ENCODE results near the gene RSPO4. TPM values are rescaled to one million over a fixed set of nuclear protein-coding genes. Genes with fewer than 3 reads are reported as not detected.

RSPO4 gene
- polyA plus RNA-seq, 10 donors = 0.11 to 0.95 (median 0.21) TPM; not detected in 2

- DNase-seq = peak in 2 of 3 donors; percentile 14 to 15
Observed at GRCh38 chr20:910870-911770, 91.0 kb downstream of the RSPO4 start.

DNA sequence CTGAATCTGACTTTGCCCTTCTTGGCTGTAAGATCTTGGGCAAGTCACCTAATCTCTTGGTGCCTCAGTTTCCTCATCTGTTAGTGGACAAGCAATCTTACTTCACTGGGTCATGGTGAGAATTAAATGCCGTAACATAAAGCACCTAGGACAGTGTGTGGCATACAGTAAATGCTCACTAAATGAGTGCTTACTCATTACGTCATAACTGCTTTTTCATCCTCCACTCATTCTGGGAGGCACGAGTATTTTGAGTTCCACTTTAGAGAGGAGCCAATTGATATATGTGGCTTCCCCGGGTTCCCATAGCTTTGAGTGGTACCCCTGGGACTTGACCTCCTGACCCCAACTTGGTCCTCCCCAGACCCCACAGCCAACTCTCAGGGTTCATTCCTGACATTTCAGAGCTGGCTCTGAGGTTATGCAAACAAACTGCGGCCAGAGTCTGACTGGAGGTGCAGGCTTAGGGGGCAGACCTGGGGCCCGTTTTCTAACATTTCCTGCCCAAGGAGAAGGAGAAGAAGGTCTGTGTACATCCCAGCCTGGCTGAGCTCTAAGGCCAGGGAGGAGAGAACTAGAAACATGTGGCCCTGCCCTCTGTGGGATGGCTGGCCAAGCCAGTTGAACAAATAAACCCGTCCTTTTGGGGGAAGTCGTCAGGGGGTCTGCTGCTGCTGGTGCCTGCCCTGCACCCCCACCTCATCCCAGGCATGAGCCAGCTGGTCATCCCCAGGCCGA is 91.8 kb downstream of the RSPO4 start:
- DNase-seq = peak in 1 of 3 donors; percentile 46

DNA sequence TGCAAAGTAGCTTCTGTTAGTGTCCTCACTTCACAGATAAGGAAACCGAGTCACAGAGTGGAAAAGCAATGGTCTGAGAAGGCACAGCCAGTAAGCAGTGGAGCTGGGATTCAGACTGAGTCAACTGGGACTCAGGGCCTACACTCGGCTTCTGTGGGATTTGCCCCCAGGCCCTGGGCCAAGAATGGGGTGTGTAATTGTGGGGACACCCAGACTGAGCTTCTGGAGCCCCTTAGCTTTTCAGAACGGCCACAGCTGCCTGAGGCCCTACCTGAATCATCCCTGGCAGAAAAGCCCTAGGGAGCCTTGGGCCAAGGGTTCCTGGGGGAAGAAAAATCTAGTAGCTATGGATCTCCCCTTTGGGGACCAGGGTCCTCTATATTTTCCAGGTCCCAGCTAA is 92.5 kb downstream of the RSPO4 start:
- no peak for DNase-seq

Other genes starting within 250 kb of the RSPO4 start
- under 1 TPM; 0.16 to 0.63 (median 0.37) TPM for gene SLC52A3, start 233.8 kb downstream of the RSPO4 start, polyA plus RNA-seq (ENCODE audit: insufficient read length in 10 of 10)
- 10 to 100 TPM in 6 of 10 donors, 1 to 10 TPM in 4; 8.3 to 21.4 (median 12.3) TPM for gene FAM110A, start 168.6 kb downstream of the RSPO4 start, polyA plus RNA-seq (ENCODE audit: insufficient read length in 10 of 10)
- under 1 TPM in 9 of 10 donors, not detected in 1; 0.03 to 0.18 (median 0.06) TPM for gene ANGPT4, start 86.0 kb downstream of the RSPO4 start, polyA plus RNA-seq (ENCODE audit: insufficient read length in 10 of 10)
- gene PSMF1, start 116.3 kb upstream of the RSPO4 start, polyA plus RNA-seq (ENCODE audit: insufficient read length in 10 of 10) = 100 to 1,000 TPM in 5 of 10 donors, 10 to 100 TPM in 5; 78.2 to 123 (median 98.1) TPM
- gene TMEM74B, start 182.7 kb upstream of the RSPO4 start, polyA plus RNA-seq (ENCODE audit: insufficient read length in 10 of 10) = 1 to 10 TPM; 2.0 to 5.0 (median 3.3) TPM
- under 1 TPM; 0.27 to 0.86 (median 0.49) TPM for gene C20orf202, start 201.1 kb upstream of the RSPO4 start, polyA plus RNA-seq (ENCODE audit: insufficient read length in 10 of 10)
- under 1 TPM in 3 of 10 donors, not detected in 7; 0.10 to 0.13 (median 0.11) TPM for gene RAD21L1, start 223.7 kb upstream of the RSPO4 start, polyA plus RNA-seq (ENCODE audit: insufficient read length in 10 of 10)

Data from muscle of back (tissue), 11 donors.